Activated naive CD4-positive, alpha-beta T cell treated with anti-CD3 and anti-CD28 coated beads, Interleukin-2, amount 10 ng/mL, durations not matched to agents 7 days and 5 days (primary cell): Measurements from ENCODE around the gene DNAAF8.
A peak's percentile ranks its signal among the peaks of the same experiment; 100 is the strongest.

ENCODE experiments used
- CTCF ChIA-PET: fragments of 350-600 bp; sonication (Branson Sonifier 250); formaldehyde crosslinking; loops from one replicate; lab custom pipeline; 2021; ENCODE audit warnings: antibody characterized with exemption; lab: Charles Lee
- DNase-seq: peaks from one replicate; pipeline ENCODE4 v3.0.0-alpha.2; 2020
- H3K27ac Mint-ChIP-seq: one replicate; pipeline ENCODE4 v1.8.0; 2021; ENCODE audit warnings: mild to moderate bottlenecking, moderate library complexity, mixed read lengths
- H3K27me3 Mint-ChIP-seq: one replicate; pipeline ENCODE4 v1.8.0; 2021; ENCODE audit warnings: mild to moderate bottlenecking, mixed read lengths
- H3K36me3 Mint-ChIP-seq: one replicate; pipeline ENCODE4 v1.8.0; 2021; ENCODE audit warnings: mixed read lengths
- H3K4me1 Mint-ChIP-seq: one replicate; pipeline ENCODE4 v1.8.0; 2021; ENCODE audit warnings: mixed read lengths
- H3K4me3 Mint-ChIP-seq: one replicate; pipeline ENCODE4 v1.8.0; 2021; ENCODE audit warnings: mild to moderate bottlenecking, moderate library complexity, mixed read lengths
- H3K9me3 Mint-ChIP-seq: one replicate; pipeline ENCODE4 v1.8.0; 2021; ENCODE audit warnings: mixed read lengths

DNAAF8 gene

DNA sequence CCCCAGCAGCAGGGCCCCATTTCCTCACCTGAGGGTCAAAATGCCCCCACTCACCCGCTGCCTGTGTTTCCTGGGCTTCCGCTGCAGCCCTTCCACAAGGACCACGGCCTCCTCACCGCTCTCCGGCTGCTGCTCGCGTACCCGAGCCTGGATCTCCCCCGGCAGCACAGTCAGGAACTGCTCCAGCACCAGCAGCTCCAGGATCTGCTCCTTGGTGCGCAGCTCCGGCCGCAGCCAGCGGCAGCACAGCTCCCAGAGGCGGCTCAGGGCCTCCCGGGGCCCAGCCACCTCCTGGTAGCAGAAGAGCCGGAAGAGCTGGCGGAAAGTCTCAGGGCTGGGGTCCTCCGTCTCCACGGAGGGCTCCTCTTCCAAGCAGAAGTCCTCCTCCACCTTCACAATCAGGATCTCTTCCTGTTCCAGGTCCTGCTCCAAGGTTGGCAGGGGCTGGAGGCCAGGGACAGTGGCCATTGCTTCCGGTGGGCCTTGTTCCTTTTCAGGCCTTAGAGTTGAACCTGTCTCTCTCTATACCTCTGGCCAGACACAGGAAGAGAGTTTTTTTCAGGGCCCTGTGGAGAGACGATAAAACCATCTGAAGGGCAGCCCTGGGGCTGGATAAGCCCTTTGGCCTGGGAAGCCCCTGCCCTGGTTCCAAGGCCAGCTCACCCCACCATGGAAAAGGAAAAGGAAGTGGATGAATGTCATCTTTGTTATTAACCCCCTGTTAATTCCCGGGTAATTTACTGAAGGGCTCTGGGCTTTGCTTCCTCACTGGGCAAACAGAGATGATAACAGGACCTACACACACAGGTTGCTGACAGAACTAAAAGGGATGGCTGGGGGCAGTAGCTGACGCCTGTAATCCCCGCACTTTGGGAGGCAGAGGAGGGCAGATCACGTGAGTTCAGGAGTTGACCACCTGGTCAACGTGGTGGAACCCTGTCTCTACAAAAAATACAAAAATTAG, 31.5 kb downstream of the DNAAF8 start:
- Mint-ChIP-seq H3K9me3 (no peaks in the 10 kb centered on the region), H3K4me1 (peaks cover 37% of the 10 kb centered on the region), H3K27me3 (peaks cover 4% of the 10 kb centered on the region), H3K27ac (peak overlapping the region; percentile 93), H3K4me3 (peak overlapping the region; percentile 88), H3K36me3 (peaks cover 25% of the 10 kb centered on the region)
- CTCF ChIA-PET: interaction anchor here (0.5 to 1.6 kb wide), 2 partner anchors 32 to 51 kb away, joined by 3 to 5 read pairs; partner anchors contain the start of genes ANKS3 and DNAAF8
- DNase-seq: no peak

DNA sequence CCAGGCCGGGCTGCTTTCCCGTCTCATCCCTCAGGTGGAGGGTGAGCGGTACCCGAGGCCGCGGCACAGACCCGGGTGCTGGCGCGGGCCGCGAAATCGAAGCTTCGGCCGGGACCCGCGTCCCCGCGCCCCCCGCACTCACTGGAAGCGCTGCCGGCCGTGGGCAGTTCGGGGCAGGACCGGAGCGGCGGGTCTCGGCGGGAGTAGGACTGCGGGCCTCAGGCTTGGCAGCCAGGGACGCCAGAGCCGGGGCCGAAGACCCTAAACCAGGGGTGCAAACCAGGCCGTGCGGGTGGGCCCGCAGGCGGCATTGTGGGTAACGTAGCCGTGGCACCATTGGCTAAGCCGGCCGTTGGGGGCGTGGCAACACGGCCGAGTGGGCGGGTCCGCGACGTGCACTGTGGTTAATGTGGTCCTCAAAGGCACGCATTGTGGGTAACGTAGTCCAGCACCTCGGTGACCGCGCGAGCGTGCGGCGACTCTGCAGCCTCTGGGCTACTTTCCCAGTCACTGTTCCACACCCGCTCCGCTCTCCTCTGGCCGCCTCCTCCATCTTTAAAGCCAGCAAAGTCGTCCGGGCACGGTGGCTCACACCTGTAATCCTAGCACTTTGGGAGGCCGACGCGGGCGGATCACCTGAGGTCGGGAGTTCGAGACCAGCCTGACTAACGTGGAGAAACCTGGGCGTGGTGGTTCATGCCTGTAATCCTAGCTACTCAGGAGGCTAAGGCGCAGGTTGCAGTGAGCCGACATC, 32.7 kb downstream of the DNAAF8 start, which contains the start of gene ZNF500:
Gene ZNF500, minus strand, starts transcription at position 288 of the 754 bp plus-strand sequence. CDS start 1,184 bp downstream, outside the sequence.
- H3K4me1 Mint-ChIP-seq: peaks cover 37% of the 10 kb centered on the region
- H3K9me3 Mint-ChIP-seq: no peaks in the 10 kb centered on the region
- peaks cover 4% of the 10 kb centered on the region for H3K27me3 Mint-ChIP-seq
- H3K4me3 Mint-ChIP-seq: peak within 1 kb of the TSS; percentile 91
- H3K36me3 Mint-ChIP-seq: peaks cover 19% of the 10 kb centered on the region
- peak; percentile 98 for DNase-seq
- H3K27ac Mint-ChIP-seq: peak within 1 kb of the TSS; percentile 93
- CTCF ChIA-PET: no interaction called here

- CTCF ChIA-PET: interaction anchor here (1.5 kb wide), 1 partner anchor 34 kb away, joined by 4 read pairs; the partner anchor contains the start of genes ANKS3 and DNAAF8
Measured at GRCh38 chr16:4767872-4768548, 33.7 kb downstream of the DNAAF8 start.

DNA sequence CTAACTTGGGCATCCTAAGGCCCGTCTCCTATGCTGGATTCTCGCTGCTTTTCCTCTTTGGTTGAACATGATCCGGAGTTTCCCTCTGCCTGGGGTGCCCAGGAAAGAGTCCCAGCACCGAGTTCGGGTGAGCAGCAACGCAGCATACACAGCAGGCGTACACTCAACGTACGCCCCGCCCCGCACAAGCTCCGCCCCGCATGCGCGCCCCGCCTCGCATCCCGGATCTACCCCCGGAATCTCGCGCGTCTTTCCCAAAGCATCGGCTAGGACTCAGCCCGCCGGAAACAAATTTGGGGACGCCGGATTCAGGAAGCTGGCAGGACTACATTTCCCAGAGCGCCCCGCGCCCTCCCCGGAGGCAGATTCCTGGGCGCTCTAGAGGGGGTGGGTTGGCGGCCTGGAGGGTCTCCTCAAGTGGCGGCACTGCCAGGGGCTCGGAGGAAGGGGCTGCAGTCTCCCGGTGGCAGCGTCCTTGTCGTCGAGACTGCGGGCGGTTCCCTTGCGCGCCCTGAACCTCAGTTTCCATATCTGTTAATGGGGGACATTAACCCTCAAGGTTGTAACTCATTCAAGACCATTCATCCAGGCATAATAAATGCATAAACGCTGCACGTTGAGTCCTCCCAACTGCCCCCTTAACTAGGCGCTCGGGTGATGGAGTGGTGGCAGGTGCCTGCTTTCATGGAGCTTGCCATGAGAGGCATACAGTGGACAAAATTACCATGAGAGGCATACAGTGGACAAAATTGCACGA, 34.4 kb downstream of the DNAAF8 start:
- Mint-ChIP-seq H3K4me1 (peaks cover 35% of the 10 kb centered on the region), H3K27ac (peak overlapping the region; percentile 93), H3K36me3 (peaks cover 11% of the 10 kb centered on the region), H3K27me3 (peaks cover 4% of the 10 kb centered on the region), H3K9me3 (no peaks in the 10 kb centered on the region), H3K4me3 (peak overlapping the region; percentile 91)
- peak; percentile 91 for DNase-seq
- CTCF ChIA-PET: interaction anchor here (1.5 kb wide), 1 partner anchor 34 kb away, joined by 4 read pairs; the partner anchor contains the start of genes ANKS3 and DNAAF8

More at GRCh38 chr16:4767872-4768548, 33.7 kb downstream of the DNAAF8 start:
- no peaks in the 10 kb centered on the region for H3K9me3 Mint-ChIP-seq
- H3K36me3 Mint-ChIP-seq: peaks cover 13% of the 10 kb centered on the region
- DNase-seq: no peak
- H3K4me1 Mint-ChIP-seq: peaks cover 35% of the 10 kb centered on the region
- H3K27ac Mint-ChIP-seq: peak overlapping the region; percentile 93
- peaks cover 4% of the 10 kb centered on the region for H3K27me3 Mint-ChIP-seq
- H3K4me3 Mint-ChIP-seq: peak overlapping the region; percentile 91

- peak overlapping the region; percentile 30 for H3K27ac Mint-ChIP-seq
- peaks cover 35% of the 10 kb centered on the region for H3K4me1 Mint-ChIP-seq
- CTCF ChIA-PET: interaction anchor here (1.5 kb wide), 1 partner anchor 35 kb away, joined by 4 read pairs; the partner anchor contains the start of genes ANKS3 and DNAAF8
Measured at GRCh38 chr16:4769306-4769638, 34.9 kb downstream of the DNAAF8 start.

GRCh38 chr16:4771646-4772045, 37.3 kb downstream of the DNAAF8 start:
- no peaks in the 10 kb centered on the region for H3K9me3 Mint-ChIP-seq
- peaks cover 1% of the 10 kb centered on the region for H3K36me3 Mint-ChIP-seq
- no peak for DNase-seq
- peaks cover 22% of the 10 kb centered on the region for H3K4me1 Mint-ChIP-seq
- CTCF ChIA-PET: interaction anchor here (1.4 kb wide), 1 partner anchor 147 kb away, joined by 3 read pairs; the partner anchor contains the start of gene MGRN1
- no peak overlapping the region for H3K4me3 Mint-ChIP-seq
- H3K27ac Mint-ChIP-seq: no peak overlapping the region
- peaks cover 4% of the 10 kb centered on the region for H3K27me3 Mint-ChIP-seq

More at GRCh38 chr16:4769306-4769638, 34.9 kb downstream of the DNAAF8 start:
- H3K4me3 Mint-ChIP-seq: peak overlapping the region; percentile 91
- no peaks in the 10 kb centered on the region for H3K9me3 Mint-ChIP-seq
- DNase-seq: no peak
- peaks cover 6% of the 10 kb centered on the region for H3K36me3 Mint-ChIP-seq
- peaks cover 4% of the 10 kb centered on the region for H3K27me3 Mint-ChIP-seq

- CTCF ChIA-PET: interaction anchor here (1.4 kb wide), 1 partner anchor 148 kb away, joined by 3 read pairs; the partner anchor contains the start of gene MGRN1
- H3K4me3 Mint-ChIP-seq: no peak overlapping the region
- no peaks in the 10 kb centered on the region for H3K9me3 Mint-ChIP-seq
- peaks cover 20% of the 10 kb centered on the region for H3K4me1 Mint-ChIP-seq
- no peak for DNase-seq
- H3K36me3 Mint-ChIP-seq: peaks cover 1% of the 10 kb centered on the region
- no peak overlapping the region for H3K27ac Mint-ChIP-seq
- H3K27me3 Mint-ChIP-seq: peaks cover 4% of the 10 kb centered on the region
Measured at GRCh38 chr16:4772351-4772750, 38.0 kb downstream of the DNAAF8 start.

DNA sequence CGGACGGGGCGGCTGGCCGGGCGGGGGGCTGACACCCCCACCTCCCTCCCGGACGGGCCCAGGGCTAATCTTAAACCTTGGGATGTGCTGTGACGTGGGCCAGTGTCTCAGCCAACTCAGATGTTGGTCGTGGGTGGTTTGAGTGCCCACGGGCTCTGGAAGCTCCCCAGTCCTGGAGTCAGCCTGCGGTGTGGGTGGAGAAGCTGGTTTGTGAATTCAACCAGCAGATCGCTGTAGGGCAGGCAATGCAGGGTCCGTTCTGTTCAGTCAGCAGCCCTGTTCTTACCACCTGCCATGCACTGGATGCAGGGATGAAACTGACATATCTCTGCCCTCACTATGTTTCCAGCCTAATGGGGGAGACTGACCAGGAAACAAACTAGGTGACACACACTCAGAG, 40.7 kb downstream of the DNAAF8 start:
- no peaks in the 10 kb centered on the region for H3K27me3 Mint-ChIP-seq
- CTCF ChIA-PET: no interaction called here
- no peak overlapping the region for H3K27ac Mint-ChIP-seq
- no peak overlapping the region for H3K4me3 Mint-ChIP-seq
- no peaks in the 10 kb centered on the region for H3K9me3 Mint-ChIP-seq
- H3K36me3 Mint-ChIP-seq: no peaks in the 10 kb centered on the region
- DNase-seq: no peak
- H3K4me1 Mint-ChIP-seq: no peaks in the 10 kb centered on the region

DNA sequence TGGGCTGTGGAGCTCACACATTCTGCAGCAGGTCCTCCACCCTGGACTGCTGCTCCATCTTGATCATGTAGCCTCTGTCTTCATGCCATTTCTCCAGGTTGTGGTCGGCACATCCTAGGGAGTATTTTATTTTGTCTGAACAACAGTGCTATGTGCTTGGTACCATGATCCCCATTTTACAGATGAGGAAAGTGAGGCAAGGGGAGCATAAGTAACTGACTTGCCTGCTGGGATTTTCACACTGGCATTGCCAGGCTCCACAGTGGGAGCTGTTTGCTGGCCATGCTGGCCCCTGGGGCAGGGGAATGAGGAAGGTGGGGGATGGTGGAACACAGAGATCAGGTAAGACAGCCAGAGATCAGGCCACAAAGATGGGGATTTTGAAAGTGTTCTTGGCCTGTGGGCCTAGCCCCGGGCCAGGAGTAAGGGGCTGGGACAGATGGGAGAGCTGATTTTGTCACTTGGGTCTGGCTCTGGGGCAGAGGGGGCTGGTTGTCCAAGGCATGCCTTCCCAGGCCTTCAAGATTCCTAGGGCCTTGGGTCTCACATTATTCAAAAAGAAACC, 41.9 kb downstream of the DNAAF8 start:
- DNase-seq: no peak
- CTCF ChIA-PET: no interaction called here
- H3K36me3 Mint-ChIP-seq: no peaks in the 10 kb centered on the region
- H3K9me3 Mint-ChIP-seq: no peaks in the 10 kb centered on the region
- peak overlapping the region; percentile 42 for H3K27ac Mint-ChIP-seq
- no peak overlapping the region for H3K4me3 Mint-ChIP-seq
- no peaks in the 10 kb centered on the region for H3K4me1 Mint-ChIP-seq
- H3K27me3 Mint-ChIP-seq: no peaks in the 10 kb centered on the region

GRCh38 chr16:4777339-4778049, 43.2 kb downstream of the DNAAF8 start:
- DNase-seq: no peak

DNA sequence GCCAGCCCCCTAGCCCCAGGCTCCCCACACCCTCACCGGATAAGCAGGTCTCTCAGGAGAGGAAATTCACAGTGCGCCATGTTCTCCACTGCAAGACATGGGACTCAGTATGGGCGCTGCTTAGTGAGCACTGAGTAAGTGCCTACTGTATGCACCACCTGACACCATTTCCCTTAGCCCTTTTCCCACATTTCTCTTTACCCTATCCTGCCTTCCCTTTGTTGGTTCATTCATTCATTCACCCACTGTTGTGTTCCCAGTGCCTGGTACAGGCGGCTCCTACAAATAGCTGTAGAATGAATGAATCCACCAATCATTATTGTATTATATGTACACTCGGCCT, 43.7 kb downstream of the DNAAF8 start:
- Mint-ChIP-seq H3K9me3 (no peaks in the 10 kb centered on the region), H3K4me1 (no peaks in the 10 kb centered on the region), H3K27ac (no peak overlapping the region), H3K27me3 (no peaks in the 10 kb centered on the region), H3K4me3 (no peak overlapping the region), H3K36me3 (no peaks in the 10 kb centered on the region)
- DNase-seq: no peak
- CTCF ChIA-PET: no interaction called here

More at GRCh38 chr16:4777339-4778049, 43.2 kb downstream of the DNAAF8 start:
- H3K27ac Mint-ChIP-seq: no peak overlapping the region
- H3K4me3 Mint-ChIP-seq: no peak overlapping the region
- no peaks in the 10 kb centered on the region for H3K4me1 Mint-ChIP-seq
- CTCF ChIA-PET: no interaction called here
- no peaks in the 10 kb centered on the region for H3K9me3 Mint-ChIP-seq
- H3K36me3 Mint-ChIP-seq: no peaks in the 10 kb centered on the region
- H3K27me3 Mint-ChIP-seq: no peaks in the 10 kb centered on the region

DNA sequence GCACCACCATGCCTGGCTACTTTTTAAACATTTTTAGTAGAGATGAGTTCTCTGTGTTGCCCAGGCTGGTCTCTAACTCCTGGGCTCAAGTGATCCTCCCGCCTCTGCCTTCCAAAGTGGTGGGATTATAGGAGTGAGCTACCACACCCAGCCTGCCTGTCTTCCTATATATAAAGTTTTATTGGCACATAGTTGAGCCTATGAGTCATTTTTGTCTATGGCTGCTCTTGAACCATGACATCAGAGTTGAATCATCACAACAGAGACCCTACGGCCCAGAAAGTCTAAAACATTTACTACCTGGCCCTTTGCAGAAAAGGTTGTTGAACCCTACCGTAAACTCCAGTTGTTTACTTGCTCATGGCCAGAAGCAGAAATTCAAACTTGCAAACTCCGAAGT, 45.9 kb downstream of the DNAAF8 start:
- H3K27ac Mint-ChIP-seq: no peak overlapping the region
- H3K4me1 Mint-ChIP-seq: no peaks in the 10 kb centered on the region
- no peak overlapping the region for H3K4me3 Mint-ChIP-seq
- CTCF ChIA-PET: no interaction called here
- no peaks in the 10 kb centered on the region for H3K9me3 Mint-ChIP-seq
- H3K36me3 Mint-ChIP-seq: no peaks in the 10 kb centered on the region
- peaks cover 4% of the 10 kb centered on the region for H3K27me3 Mint-ChIP-seq
- no peak for DNase-seq
